Osteoblast (primary cell): ENCODE data around the gene ZMPSTE24. TPM values are rescaled to one million over a fixed set of nuclear protein-coding genes. Genes with fewer than 3 reads are reported as not detected.

Source experiments
- DNase-seq: peaks from one replicate; pipeline ENCODE4 v3.0.0; 2011; ENCODE audit warnings: low spot score, mixed read lengths; ENCODE audit not compliant: insufficient read length; ENCODE audit errors: missing footprints
- H2AFZ ChIP-seq: 2 replicates; pipeline ENCODE4 v1.6.0; 2011; ENCODE audit warnings: mild to moderate bottlenecking, low read length
- H3K27ac ChIP-seq: 2 replicates; pipeline ENCODE4 v1.5.1; 2011; ENCODE audit warnings: mild to moderate bottlenecking, low read depth, low read length, moderate library complexity
- H3K27me3 ChIP-seq: 2 replicates; pipeline ENCODE4 v1.6.0; 2012; ENCODE audit warnings: mild to moderate bottlenecking, control low read depth, inconsistent platforms, low read length, moderate library complexity; ENCODE audit not compliant: insufficient read depth
- H3K36me3 ChIP-seq: 2 replicates; pipeline ENCODE4 v1.5.1; 2011; ENCODE audit warnings: mild to moderate bottlenecking, low read length, control low read depth, moderate library complexity; ENCODE audit not compliant: insufficient read depth
- H3K4me1 ChIP-seq: 2 replicates; pipeline ENCODE4 v1.5.1; 2011; ENCODE audit warnings: mild to moderate bottlenecking, low read length, control low read depth, moderate library complexity; ENCODE audit not compliant: insufficient read depth
- H3K4me2 ChIP-seq: 2 replicates; pipeline ENCODE4 v1.6.0; 2011; ENCODE audit warnings: mild to moderate bottlenecking, low read length; ENCODE audit not compliant: insufficient read depth
- H3K4me3 ChIP-seq: fragments of 200-600 bp; sonication (generic); 3 replicates; pipeline ENCODE4 v1.5.1; 2012; ENCODE audit warnings: mild to moderate bottlenecking, low read length, inconsistent platforms; ENCODE audit not compliant: insufficient read depth
- H3K79me2 ChIP-seq: 2 replicates; pipeline ENCODE4 v1.6.0; 2012; ENCODE audit warnings: mild to moderate bottlenecking, low read length, control low read depth, inconsistent platforms; ENCODE audit not compliant: insufficient read depth
- H3K9me3 ChIP-seq: 2 replicates; pipeline ENCODE4 v1.5.1; 2011; ENCODE audit warnings: low read depth, low read length, control low read depth
- H4K20me1 ChIP-seq: 2 replicates; pipeline ENCODE4 v1.6.0; 2012; ENCODE audit warnings: mild to moderate bottlenecking, low read length, control low read depth; ENCODE audit not compliant: insufficient read depth
- CTCF ChIP-seq: IDR thresholded peaks from 2 replicates; pipeline ENCODE4 v1.5.1; 2011; ENCODE audit warnings: mild to moderate bottlenecking, low read depth, low read length, moderate library complexity; ENCODE audit errors: extremely low read depth
- total RNA-seq: library from RNA; depleted of rRNA; stranded (reverse); fragments of >200 nt; gene quantifications from 2 replicates; pipeline ENCODE4 v1.2.3, GENCODE V29; 2012

ZMPSTE24 gene
- total RNA-seq, 1 donor = 72.4 TPM

GRCh38 chr1:40270152-40270834, 12.3 kb downstream of the ZMPSTE24 start:
- H3K27me3 ChIP-seq = no peaks in the 10 kb centered on the region
- H3K27ac ChIP-seq = peak overlapping the region; percentile 74
- no peak overlapping the region for H3K4me3 ChIP-seq
- H3K4me1 ChIP-seq = peaks cover 38% of the 10 kb centered on the region
- no peaks in the 10 kb centered on the region for H3K9me3 ChIP-seq
- peaks cover 27% of the 10 kb centered on the region for H3K79me2 ChIP-seq
- peaks cover 47% of the 10 kb centered on the region for H3K36me3 ChIP-seq
- no peak overlapping the region for H2AFZ ChIP-seq
- DNase-seq = peak; percentile 58
- peak overlapping the region; percentile 42 for H3K4me2 ChIP-seq
- no peak for TF ChIP-seq CTCF
- peaks cover 10% of the 10 kb centered on the region for H4K20me1 ChIP-seq

GRCh38 chr1:40272653-40273213, 14.7 kb downstream of the ZMPSTE24 start:
- Histone ChIP-seq H2AFZ (no peak overlapping the region), H3K4me1 (peaks cover 20% of the 10 kb centered on the region), H4K20me1 (peaks cover 6% of the 10 kb centered on the region), H3K4me3 (no peak overlapping the region), H3K27me3 (no peaks in the 10 kb centered on the region), H3K36me3 (peaks cover 56% of the 10 kb centered on the region), H3K4me2 (no peak overlapping the region), H3K79me2 (peaks cover 28% of the 10 kb centered on the region), H3K9me3 (no peaks in the 10 kb centered on the region), H3K27ac (no peak overlapping the region)
- TF ChIP-seq CTCF = no peak
- no peak for DNase-seq

- Histone ChIP-seq H3K36me3 (peaks cover 57% of the 10 kb centered on the region), H3K4me1 (peaks cover 13% of the 10 kb centered on the region)
- no peak for DNase-seq
Measured at GRCh38 chr1:40273547-40274166, 15.6 kb downstream of the ZMPSTE24 start.

More at GRCh38 chr1:40273547-40274166, 15.6 kb downstream of the ZMPSTE24 start:
- no peaks in the 10 kb centered on the region for H3K9me3 ChIP-seq
- H3K27ac ChIP-seq = no peak overlapping the region
- no peaks in the 10 kb centered on the region for H3K27me3 ChIP-seq
- H2AFZ ChIP-seq = no peak overlapping the region
- peaks cover 6% of the 10 kb centered on the region for H4K20me1 ChIP-seq
- H3K79me2 ChIP-seq = peaks cover 28% of the 10 kb centered on the region
- H3K4me2 ChIP-seq = no peak overlapping the region
- no peak overlapping the region for H3K4me3 ChIP-seq
- no peak for TF ChIP-seq CTCF
